ENCODE measurements around the gene BLACAT1.
"Not testable (repeated sequence)": the region's sequence is repeated elsewhere in the genome, so short reads cannot be mapped to it uniquely, and the experiment has no call there.

BLACAT1 gene

GRCh38 chr1:205483372-205483771 lies 27.5 kb upstream of the BLACAT1 start:
- no peak for DNase-seq

DNA sequence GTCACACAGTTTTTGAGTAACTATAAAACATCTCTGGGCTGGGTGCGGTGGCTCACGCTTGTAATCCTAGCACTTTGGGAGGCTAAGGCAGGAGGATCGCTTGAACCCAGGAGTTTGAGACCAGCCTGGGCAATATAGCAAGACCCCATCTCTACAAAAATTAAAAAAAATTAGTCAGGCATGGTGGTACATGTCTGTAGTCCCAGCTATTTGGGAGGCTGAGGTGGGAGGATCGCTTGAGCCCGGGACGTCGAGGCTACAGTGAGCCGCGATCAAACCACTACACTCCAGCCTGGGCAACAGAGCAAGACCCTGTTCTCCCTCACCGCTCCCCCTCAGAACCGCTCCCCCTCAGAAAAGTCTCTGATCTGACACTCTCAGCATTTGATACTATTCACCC lies 26.7 kb upstream of the BLACAT1 start:
- not testable (repeated sequence) for DNase-seq

DNA sequence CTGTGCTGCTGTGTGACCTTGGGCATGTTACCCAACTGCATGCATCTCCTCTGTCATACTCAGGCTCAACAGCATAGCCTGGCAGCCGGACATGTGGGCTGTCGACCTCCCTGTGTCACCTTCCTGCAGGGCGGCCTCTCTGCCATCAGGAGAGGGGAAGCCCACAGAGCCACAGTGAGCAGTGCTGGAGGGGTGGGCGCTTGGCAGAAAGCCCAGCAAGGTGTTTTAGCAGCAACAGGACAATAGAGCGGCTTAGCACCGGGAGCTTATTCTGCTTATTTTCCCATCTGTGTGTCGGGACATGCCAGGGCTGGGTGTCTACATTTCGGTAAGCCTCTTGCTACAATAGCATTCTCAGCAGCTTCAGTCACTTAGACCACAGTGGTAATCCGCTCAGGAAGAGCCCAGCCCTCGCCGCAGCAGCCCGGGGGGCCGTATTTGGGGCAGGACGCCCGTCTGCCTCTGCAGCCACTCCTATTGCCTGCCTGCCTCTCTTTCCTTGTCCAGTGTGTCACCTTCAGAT lies 25.8 kb upstream of the BLACAT1 start:
- DNase-seq: no peak

GRCh38 chr1:205481218-205481617 lies 25.4 kb upstream of the BLACAT1 start:
- DNase-seq: no peak

- no peak for DNase-seq
Observed at GRCh38 chr1:205480349-205480985, 24.6 kb upstream of the BLACAT1 start.

DNA sequence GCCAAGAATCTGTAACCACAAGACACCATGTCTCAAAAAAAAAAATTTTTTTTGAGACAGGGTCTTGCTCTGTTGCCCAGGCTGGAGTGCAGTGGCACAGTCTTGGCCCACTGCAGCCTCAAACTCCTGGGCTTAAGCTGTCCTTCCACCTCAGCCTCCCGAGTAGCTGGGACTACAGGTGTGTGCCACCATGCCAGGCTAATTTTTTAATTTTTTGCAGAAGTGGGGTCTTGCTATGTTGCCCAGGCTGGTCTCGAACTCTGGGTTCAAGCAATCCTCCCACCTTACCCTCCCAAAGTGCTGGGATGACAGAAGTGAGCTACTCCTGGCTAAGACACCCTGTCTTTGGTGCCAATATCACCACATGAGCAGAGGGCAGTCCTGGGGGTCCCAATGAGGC lies 23.1 kb upstream of the BLACAT1 start:
- DNase-seq: not testable (repeated sequence)

- no peak for DNase-seq
Observed at GRCh38 chr1:205477759-205478247, 22.0 kb upstream of the BLACAT1 start.

GRCh38 chr1:205477121-205477758 lies 21.4 kb upstream of the BLACAT1 start:
- no peak for DNase-seq

GRCh38 chr1:205476648-205477047 lies 20.8 kb upstream of the BLACAT1 start:
- DNase-seq: no peak

- DNase-seq: no peak
Observed at GRCh38 chr1:205475855-205476254, 20.0 kb upstream of the BLACAT1 start.

GRCh38 chr1:205474571-205474970 lies 18.7 kb upstream of the BLACAT1 start:
- DNase-seq: no peak

- DNase-seq: no peak
Observed at GRCh38 chr1:205473966-205474365, 18.1 kb upstream of the BLACAT1 start.

GRCh38 chr1:205473475-205473874 lies 17.6 kb upstream of the BLACAT1 start:
- no peak for DNase-seq

GRCh38 chr1:205472737-205473441 lies 17.0 kb upstream of the BLACAT1 start:
- DNase-seq: no peak

GRCh38 chr1:205470131-205470530 lies 14.3 kb upstream of the BLACAT1 start:
- no peak for DNase-seq

GRCh38 chr1:205466595-205467220 lies 10.9 kb upstream of the BLACAT1 start:
- no peak for DNase-seq

- DNase-seq: no peak
Observed at GRCh38 chr1:205465392-205465791, 9.5 kb upstream of the BLACAT1 start.

DNA sequence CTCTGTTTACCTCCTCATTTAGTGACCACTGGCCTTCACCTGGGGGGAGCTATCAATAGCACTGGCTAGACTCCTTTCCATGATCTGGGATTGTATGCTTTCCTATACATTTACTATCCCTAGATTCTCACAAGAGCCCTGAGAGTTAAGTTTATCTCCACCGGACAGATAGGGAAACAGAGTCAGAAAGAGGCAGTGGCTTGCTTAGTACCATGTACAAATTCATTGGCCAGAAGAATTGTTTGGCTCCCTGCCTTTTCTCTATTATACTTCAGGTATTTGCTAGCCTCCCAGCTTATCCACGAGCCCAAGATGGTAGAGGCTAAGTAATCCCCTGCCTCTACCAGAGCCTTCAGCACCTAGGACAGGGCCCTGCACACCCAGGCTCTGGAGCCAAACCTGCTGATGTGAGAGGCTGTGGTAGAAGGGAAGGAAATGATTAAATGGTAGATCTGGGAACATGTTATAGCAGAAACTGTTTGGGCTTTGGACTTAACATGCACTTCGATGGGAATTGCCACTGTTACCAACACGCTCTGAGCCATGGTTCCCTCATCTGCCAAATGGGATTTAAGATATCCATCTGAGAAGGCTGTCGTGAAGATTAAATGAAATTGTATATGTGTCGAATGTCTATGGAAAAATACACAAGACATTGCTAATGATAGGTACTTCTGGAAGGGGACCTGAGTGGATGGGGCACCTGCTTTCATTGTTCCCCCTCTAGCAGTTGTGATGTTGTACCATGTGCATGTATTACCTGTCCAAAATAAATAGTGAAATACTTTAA lies 3.1 kb upstream of the BLACAT1 start:
- DNase-seq: no peak

GRCh38 chr1:205456868-205457745 lies 1.3 kb upstream of the BLACAT1 start:
- no peak for DNase-seq

- DNase-seq: no peak
Observed at GRCh38 chr1:205456383-205456867, 580 bp upstream of the BLACAT1 start.

GRCh38 chr1:205454903-205455335 lies 926 bp downstream of the BLACAT1 start:
- no peak for DNase-seq

All from SW 1271 (cell line).